ENCODE results near the gene PTPRCAP.

GRCh38 chr11:67409781-67410368, 27.6 kb downstream of the PTPRCAP start:
- TF ChIP-seq REST (IDR thresholded peaks at IDR 0.05; ENCODE audit: insufficient replicate concordance, low read depth): no peak
- no peak for TF ChIP-seq CTCF (IDR thresholded peaks at IDR 0.05; ENCODE audit: insufficient read depth, low read length)
- TF ChIP-seq POLR2AphosphoS5 (IDR thresholded peaks at IDR 0.05; ENCODE audit: low read depth): no peak
- TF ChIP-seq GABPA (IDR thresholded peaks at IDR 0.05; ENCODE audit: low read depth): no peak

Data from HL-60 (cell line).